ENCODE measurements around the gene NEAT1.

DNA sequence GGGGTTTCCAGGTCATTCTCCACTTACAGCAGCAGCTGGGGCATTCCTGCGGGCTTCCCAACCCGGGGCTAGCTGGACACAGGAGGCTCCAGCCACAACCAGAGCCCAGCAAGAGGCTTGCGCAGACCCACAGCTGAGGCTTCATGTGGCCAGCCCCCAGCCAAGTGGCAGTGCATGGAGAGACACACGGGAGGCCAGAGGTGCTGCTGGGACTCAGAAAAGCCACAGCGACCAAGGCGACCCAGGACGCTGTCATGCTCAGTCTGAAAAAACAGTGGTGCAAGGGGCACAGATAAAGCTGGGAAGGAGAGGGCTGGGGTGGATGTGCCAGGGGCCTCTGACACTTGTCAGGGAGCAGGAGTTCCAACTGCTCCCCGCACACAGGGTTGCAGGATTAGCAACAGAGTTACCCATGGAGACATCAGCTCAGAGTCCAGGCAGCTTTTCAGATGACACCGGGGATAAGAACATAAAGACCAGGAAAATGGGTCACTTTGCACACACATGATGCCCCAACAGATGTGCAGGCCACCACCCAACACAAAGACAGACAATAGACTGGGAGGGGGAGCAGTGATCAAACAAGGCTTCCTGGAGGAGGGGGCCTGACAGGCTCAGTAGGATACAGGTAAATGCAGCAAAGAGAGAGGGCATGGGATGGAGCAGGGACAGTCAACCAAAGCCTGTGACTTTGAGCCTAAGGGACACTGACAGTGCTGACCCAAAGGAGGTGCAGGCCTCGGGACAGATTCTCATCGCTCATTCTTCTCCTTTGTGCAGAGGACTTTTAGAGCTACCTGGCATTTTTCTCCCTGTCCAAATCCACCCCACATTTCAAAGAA lies 6.9 kb upstream of the NEAT1 start:
- no peak for TF ChIP-seq CTCF (IDR thresholded peaks at IDR 0.05)
- no peak for TF ChIP-seq POLR2A (IDR thresholded peaks at IDR 0.05)
